ENCODE measurements around the gene ALDH1A2.
"Not testable (repeated sequence)": the region's sequence is repeated elsewhere in the genome, so short reads cannot be mapped to it uniquely, and the experiment has no call there.

The ALDH1A2 gene

DNA sequence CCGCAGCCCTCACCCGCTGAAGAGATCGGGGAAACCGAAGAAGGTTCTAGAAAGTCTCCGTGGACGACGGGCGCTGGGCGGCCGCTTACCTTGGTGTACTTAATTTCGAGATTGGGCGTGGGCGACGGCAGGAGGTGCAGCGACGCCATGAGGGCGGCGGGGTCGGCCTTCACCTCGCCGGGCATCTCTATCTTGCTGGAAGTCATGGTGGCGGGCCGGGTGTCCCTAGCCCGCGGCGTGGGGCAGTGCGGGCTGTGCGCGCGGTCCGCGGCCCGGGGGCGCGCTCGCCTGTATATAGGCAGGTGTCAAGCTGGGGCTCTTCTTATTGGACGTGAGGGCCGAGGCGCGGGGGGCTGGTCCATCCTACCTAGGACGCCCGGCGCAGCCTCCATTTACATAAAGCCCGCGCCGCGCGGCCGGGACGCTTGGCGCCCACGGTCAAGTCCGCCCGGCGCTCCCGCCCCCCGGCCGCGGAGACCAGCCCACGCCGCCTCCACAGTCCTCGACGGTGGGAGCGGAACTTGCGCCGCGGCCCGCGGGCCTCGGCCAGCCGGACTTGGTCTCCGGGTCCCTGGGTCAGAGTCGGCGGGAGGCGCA is at the start of gene ALDH1A2:
Gene ALDH1A2 (minus strand): TSS at position 267 of the 597 bp plus-strand sequence. CDS start 61 bp downstream, at position 206.
- no peak for DNase-seq (ENCODE audit: low spot score)

- DNase-seq (ENCODE audit: low spot score): no peak
Observed at GRCh38 chr15:58114812-58115211, 49.3 kb upstream of the ALDH1A2 start.

DNA sequence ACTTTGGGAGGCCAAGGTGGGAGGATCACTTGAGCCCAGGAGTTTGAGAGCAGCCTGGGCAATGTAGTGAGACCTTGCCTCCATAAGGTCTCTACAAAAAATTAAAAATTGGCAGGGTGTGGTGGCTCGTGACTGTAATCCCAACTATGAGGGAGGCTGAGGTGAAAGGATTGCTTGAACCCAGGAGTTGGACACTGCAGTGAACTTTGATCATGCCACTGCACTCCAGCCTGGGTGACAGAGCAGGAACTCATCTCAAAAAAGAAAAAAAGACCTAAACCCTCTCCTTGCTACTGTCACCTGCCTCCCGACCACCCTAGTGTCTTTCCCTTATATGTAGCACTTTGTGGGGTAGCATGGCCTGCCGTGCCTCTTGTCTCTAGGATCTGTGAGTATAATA is 48.9 kb upstream of the ALDH1A2 start:
- DNase-seq (ENCODE audit: low spot score): no peak

- not testable (repeated sequence) for DNase-seq (ENCODE audit: low spot score)
Observed at GRCh38 chr15:58113358-58113757, 47.8 kb upstream of the ALDH1A2 start.

- DNase-seq (ENCODE audit: low spot score): no peak
Observed at GRCh38 chr15:58111718-58112104, 46.2 kb upstream of the ALDH1A2 start.

- no peak for DNase-seq (ENCODE audit: low spot score)
Observed at GRCh38 chr15:58110999-58111717, 45.6 kb upstream of the ALDH1A2 start.

DNA sequence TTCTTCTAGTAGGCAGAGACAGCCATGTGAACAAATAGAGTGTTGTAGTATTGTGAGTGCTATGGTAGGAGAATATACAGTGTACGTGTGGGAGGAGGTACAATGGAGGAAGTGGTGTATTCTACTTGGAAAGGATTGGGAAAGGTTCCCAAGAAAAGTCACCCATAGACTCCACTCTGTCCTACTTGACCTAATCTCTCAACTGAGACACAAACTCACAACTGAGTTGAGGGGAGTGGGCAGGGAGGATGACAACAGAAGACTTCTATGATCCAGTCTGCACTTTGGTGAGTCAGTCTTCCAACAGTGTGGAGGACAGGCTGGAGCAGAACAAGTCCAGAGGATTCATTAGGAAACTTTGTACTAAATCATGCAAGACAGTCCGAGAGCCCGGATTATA is 43.9 kb upstream of the ALDH1A2 start:
- no peak for DNase-seq (ENCODE audit: low spot score)

DNA sequence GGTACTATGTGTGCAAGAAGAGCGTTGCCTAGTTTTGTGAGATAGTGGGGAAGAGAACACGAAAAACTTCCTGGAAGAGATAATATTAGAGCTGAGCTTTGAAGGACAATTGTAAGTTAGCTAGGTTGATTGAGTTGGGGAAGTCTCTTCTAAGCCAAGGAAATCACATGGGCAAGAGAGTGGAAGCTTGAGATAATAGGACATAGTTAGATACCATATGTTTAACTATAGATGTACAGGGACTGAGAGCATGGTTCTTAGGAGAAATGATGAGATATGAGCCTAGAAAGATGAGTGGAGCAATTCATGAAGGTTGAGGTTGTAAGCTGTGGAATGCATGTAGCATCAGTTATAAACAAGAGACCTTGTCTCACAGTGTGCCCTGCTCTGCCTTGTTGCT is 42.6 kb upstream of the ALDH1A2 start:
- no peak for DNase-seq (ENCODE audit: low spot score)

GRCh38 chr15:58103482-58103881 is 38.0 kb upstream of the ALDH1A2 start:
- DNase-seq (ENCODE audit: low spot score): no peak

DNA sequence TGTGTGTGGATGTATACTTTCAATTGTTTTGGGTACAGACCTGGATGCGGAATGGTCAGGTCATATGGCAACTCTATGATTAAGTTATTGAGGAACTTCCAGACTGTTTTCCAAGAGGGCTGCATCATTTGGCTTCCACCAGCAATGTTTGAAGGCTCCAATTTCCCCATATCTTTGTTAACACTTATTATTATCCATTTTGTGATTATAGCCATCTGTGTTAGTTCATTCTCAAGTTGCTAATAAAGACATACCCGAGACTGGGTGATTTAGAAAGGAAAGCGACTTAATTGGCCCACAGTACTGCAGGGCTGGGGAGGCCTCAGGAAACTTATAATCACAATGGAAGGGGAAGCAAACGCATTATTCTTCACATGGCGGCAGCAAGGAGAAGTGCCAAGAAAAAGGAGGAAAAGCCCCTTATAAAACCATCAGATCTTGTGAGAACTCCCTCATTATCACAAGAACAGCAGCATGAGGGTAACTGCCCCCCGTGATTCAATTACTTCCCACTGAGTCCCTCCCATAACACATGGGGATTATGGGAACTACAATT is 31.1 kb upstream of the ALDH1A2 start:
- no peak for DNase-seq (ENCODE audit: low spot score)

DNA sequence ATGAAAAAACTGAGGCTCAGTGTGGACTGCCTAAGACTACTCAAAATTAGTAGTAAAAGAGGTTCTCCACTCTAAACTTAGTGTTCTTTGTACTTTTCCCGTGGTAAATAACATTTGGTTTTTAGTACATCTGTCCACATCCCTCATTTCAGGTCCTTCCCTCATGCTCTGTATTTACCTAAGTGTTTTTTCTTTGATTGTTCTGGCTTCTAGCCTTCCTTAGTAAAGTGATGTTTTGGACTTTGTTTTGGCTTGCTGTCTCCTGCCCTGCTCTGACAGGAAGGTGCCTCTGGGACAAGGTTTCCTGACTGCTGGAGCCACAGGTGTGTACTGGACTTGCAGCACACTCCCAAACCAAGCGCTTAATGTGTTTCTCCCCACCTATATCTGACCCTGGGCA is 29.9 kb upstream of the ALDH1A2 start:
- no peak for DNase-seq (ENCODE audit: low spot score)

DNA sequence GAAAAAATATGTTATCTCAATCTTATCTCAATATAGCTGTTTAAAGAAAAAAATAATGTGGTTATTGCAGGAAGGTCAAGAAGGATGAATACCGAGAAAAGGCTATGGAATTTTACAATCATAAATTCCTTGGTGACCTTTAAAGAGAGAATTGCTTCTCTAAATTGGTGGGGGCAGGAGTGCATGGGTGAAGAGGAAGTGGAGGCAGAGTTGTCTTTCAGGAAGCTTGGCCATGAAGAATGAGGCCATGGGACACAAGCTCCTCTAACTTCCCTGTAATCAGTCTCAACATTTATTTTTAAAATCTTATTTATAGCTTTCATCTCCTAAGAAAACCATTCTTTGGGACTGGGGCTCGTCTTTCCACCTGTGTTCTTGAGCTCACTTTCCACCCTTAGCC is 22.4 kb upstream of the ALDH1A2 start:
- no peak for DNase-seq (ENCODE audit: low spot score)

GRCh38 chr15:58086491-58086890 is 21.0 kb upstream of the ALDH1A2 start:
- no peak for DNase-seq (ENCODE audit: low spot score)

DNA sequence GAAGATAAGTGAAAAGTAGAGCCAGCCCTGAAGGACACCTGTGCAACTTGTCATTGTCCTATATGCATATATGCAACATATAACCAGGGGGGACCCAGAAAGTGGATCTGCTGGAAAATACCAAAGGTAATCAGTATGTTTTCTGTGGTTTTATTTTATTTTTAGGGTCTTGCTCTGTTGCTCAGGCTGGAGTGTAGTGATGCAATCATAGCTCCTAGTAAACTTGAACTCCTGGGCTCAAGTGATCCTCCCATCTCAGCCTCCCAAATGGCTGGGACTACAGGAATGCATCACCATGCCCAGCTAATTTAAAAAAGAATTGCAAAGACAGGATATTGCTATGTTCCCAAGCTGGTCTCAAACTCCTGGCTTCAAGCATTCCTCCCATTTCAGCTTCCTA is 18.0 kb upstream of the ALDH1A2 start:
- DNase-seq (ENCODE audit: low spot score): no peak

DNA sequence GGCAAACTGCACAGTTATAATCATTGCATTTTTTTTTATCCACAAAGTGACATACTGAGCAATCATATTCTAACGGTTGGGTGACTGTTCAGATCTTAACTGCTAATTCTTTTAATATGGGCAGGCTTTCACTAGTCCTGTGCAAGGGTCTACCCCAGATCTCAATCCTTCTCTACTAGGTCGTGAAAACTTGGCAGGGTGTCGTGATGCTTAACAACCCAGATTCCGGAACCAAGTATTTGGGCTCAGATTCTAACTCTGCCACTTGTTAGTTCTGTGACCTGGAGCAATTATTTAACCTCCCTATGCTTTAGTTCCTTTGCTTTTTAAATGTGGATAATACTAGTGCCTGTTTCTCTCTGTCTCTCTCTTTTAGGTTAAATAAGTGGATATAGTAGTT is 16.4 kb upstream of the ALDH1A2 start:
- DNase-seq (ENCODE audit: low spot score): no peak

DNA sequence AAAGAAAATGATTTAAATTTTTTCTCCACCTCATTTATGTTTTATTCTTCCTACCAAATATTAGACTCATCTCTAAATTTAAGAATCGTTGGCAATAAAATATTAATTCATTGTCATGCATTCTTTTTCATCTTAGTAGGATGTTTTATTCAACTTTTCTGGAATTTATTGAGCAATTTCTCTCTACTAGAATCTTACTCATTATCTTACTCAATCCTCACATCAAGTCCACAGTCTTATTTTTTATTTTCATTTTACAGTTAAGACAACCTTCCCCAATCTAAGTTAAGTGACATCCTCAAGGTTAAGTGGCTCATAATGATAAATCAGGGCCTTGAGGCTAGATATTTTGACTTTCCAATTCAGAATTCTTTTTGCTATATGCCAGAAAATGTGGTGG is 15.9 kb upstream of the ALDH1A2 start:
- no peak for DNase-seq (ENCODE audit: low spot score)

- DNase-seq (ENCODE audit: low spot score): not testable (repeated sequence)
Observed at GRCh38 chr15:58080959-58081358, 15.4 kb upstream of the ALDH1A2 start.

DNA sequence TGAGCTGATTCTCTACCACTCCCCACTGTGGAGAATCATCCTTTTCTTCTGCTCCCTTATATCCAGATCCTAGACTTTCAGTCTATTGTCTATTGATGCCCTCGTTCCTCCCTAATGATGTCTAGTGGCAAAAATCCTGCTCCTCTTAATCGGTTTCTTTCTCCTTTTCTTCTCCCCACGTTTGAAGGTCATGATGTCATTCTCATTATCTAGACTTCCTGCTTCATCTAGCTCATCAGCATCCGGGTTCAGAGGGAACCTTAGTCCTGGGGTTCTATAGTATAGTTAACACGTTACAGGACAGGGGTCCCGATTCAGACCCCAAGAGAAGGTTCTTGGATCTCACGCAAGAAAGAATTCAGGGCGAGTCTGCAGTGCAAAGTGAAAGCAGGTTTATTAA is 14.9 kb upstream of the ALDH1A2 start:
- DNase-seq (ENCODE audit: low spot score): no peak

GRCh38 chr15:58078591-58078990 is 13.1 kb upstream of the ALDH1A2 start:
- no peak for DNase-seq (ENCODE audit: low spot score)

DNA sequence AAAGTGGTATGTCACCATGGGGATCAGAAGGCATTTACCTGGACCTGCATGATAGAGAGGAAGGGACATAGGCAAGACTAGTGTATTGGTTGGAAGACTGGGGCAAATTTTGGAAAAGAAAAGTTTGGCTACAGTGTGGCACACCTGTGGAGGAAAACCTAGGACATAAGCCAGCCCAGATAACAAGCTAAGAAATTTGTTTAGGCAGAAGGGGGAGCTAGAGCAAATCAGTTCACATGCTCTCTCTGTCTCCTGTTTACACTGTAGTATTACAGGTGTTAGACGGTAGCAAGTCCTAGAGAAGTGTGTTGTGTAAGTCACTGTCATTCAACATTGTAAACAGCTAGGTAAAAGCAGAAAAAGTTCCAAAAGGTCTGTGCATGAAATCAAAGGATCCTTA is 11.9 kb upstream of the ALDH1A2 start:
- no peak for DNase-seq (ENCODE audit: low spot score)

DNA sequence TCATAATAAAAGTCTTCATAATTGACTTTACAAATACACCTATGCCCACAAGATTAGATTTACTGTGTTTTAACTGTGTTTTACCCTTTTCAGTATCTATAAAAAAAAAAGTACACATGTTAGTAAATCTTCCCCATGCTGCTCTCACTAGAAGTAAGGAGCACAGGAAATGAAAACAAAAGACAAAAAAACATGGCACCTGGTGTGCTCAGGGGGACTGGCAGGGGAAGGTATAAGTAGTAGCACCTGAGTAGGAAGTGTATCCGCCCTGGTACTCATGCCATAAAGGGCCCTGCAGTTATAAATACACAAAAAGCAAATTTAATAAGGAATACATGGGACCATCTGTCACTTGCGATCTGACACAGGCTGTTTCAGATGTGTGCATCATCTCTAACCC is 8.9 kb upstream of the ALDH1A2 start:
- no peak for DNase-seq (ENCODE audit: low spot score)

DNA sequence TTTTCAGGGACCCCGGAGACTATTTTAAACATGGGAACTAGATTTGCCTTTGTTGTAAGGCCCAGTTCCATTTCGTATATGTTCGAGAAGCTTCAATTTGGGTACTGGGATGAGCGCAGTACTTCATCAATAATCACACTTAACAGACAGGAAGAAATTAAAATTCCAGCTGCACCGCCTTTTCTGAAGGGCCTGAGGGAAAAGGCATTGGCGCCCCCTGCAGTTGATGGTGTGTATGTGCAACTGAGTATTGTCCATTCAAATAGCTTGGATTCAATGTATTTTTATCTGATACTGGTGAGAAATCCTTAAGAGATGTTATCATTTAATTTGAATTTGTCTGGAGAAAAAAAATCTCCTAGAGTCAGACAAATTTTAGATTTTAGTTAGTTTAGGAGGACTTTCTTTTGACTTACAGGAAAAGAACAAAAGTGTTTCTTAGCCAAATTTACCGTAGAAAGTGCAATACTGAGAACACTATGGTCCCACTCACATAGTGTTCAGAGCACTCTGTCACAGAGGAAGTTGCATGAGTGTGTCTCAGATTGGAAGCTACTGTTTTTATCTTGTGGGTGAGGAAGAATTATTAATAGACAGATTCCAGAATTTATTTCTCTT is 5.4 kb upstream of the ALDH1A2 start:
- DNase-seq (ENCODE audit: low spot score): peak; percentile 8

DNA sequence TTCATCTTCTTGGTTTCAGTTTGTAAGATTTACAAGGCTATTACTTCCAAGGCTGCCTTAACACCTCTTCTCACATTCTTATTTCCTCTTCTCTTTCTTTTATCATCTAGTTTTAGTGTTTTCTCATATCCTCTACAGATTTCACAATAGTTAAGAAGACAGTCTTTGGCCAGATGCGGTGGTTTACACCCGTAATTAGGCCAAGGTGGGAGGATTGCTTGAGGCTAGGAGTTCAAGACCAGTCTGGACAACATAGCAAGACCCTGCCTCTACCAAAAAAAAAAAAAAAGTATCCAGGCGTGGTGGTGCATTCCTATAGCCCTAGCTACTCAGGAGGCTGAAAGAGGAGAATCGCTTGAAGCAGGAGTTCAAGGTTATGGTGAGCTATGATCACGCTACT is 3.5 kb upstream of the ALDH1A2 start:
- no peak for DNase-seq (ENCODE audit: low spot score)
